Activated naive CD4-positive, alpha-beta T cell treated with Interleukin-2 at 50 U/mL for 16 hours (primary cell): ENCODE results near the gene SYNM.
"Not testable (repeated sequence)": the region's sequence is repeated elsewhere in the genome, so short reads cannot be mapped to it uniquely, and the experiment has no call there.

Experiments
- DNase-seq: peaks from one replicate; pipeline ENCODE4 v3.0.0-alpha.2; 2020

Gene SYNM

DNA sequence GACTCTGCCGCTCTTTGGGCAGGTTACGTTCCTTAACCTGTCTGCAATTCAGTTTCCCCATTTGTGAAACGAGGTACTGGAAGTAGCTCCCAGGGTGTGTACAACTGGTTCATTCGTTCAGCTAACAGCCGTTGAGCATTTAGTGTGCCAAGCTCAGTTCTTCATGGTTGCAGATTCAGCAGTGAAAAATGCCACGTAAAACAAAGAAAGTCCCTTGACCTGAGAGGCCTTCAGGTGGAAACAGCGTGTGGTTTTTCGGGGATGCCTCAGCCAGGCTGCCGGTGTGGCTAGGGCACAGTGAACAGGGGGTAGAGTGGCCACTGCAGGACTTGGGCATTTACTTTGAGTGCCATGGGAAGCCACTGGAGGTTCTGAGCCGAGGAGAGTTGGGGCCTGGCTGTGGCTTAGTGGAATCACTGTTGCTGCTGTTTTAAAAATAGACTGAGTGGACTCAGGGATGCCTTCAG, 4.7 kb downstream of the SYNM start:
- DNase-seq: no peak

DNA sequence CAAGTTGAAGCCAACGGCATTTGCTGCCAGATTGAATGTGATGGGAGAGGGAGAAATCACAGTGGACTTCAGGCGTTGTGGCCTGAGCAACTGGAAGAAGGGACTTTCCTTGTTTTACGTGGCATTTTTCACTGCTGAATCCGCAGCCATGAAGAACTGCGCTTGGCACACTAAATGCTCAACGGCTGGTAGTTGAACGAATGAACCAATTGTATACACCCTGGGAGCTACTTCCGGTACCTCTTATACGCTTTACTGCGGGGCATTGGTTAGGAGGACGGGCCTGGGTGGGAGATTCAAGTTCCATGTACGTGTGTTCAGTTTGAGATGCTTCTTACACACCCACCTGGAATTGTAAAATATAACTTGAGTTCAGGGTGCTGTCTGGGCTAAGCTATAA, 5.2 kb downstream of the SYNM start:
- DNase-seq: no peak

DNA sequence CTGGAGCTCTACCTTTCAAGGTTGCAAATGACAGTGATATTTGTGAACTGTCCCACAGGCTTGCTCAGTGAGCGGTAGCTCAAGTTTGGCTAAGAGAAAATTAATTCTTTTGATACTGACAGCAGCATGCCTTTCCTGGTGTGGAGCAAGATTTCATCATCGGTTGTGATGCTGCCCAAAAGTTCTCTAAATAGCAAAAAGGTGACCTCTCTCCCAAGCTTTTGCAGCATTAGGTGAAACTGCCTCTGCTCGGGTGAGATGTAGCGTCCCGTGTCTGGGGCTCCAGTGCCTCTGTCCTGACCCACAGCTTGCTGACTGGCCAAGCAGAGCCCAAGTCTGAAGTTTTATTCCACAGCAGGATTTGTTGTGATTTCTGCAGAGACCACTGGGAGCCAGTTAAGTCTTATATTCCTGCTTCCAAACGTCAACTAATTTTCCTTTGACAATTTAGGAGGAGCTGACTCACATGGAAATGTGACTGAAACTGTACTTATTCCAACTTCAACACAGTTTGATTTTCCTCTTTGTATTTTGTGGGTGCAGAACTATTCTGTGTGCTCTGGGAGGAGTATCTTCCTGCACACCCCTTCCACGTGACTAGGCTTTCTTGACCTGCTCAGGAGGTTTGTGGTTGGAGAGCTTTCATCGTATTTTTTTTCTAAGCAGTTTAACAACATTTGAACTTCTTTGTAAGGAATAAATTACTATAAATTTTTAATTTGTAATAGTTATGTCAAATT, 5.9 kb downstream of the SYNM start:
- no peak for DNase-seq

DNA sequence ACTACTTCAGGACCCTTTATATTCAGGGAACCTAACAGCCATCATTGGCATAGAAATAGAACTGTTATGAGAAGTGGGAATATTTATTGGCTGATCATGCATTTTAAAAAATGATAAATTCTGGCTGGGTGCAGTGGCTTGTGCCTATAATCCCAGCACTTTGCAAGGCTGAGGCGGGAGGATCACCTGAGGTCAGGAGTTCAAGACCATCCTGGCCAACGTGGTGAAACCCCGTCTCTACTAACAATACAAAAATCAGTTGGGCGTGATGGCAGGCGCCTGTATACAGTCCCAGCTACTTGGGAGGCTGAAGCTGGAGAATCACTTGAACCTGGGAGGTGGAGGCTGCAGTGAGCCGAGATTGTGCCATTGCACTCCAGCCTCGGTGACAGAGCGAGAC, 6.8 kb downstream of the SYNM start:
- DNase-seq: not testable (repeated sequence)

DNA sequence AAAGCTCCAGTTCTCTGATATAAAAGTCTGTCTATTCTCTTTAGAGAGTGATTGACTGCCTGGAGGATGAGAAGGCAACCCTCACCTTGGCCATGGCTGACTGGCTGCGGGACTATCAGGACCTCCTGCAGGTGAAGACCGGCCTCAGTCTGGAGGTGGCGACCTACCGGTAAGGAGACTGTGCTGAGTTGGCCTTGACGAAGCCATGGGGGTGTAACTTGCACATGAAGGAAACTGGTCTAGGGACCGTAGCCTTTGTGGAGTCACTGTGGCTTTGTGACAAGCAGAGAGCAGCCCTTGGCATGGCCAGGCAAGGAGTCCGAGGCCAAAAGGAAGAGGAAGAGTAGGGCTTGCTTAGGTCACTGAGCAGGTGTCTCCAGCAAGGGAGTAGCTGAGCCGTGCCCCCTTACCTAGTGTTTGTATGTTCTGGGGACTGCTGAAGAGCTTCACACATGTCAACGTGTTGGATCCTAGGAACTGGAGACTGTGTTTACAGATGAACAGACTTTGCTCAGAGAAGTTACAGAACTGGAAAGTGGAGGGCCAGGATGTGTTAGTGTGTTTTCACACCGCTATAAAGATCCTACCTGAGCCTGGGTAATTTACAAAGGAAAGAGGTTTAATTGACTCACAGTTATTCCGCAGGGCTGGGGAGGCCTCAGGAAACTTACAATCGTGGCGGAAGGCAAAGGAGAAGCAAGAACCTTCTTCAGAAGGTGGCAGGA, 8.8 kb downstream of the SYNM start:
- DNase-seq: no peak

DNA sequence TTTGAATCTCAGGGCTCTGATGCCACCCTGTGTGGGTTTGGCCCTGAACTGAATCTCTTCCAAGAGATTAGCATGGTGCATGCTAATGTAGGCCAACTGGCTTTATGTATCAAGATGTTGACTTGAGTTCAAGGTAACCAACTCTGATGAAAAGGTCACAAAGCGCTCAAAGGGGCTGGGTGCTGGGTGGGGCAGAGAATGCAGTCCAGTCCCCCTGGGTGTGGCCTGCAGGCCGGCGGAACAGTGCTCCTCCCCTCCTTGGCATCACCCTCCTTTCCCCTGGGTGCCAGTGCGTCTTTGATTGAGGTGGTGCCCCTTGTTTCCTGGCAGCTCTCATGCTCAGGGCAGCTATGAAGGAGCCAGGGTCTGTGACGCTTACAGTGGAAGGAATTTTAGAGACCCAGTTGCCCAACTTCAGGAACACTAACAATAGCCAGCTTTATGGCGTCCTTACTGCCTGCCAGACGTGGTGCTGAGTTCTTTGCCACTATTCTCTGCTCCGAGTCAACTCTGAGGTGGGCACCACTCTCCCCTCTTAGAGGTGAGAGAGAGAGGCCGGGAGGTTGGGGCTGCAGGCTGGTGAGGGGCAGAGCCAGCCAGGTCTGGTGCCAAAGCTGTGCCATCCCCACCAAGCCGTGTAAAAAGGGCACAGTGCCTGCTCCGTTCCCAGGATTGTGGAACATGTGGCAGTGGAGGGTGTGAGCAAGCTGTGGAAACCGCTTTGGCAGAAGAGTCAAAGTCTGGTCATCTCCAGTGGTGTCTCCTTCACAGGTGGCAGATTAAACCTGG, 9.8 kb downstream of the SYNM start:
- DNase-seq: no peak

DNA sequence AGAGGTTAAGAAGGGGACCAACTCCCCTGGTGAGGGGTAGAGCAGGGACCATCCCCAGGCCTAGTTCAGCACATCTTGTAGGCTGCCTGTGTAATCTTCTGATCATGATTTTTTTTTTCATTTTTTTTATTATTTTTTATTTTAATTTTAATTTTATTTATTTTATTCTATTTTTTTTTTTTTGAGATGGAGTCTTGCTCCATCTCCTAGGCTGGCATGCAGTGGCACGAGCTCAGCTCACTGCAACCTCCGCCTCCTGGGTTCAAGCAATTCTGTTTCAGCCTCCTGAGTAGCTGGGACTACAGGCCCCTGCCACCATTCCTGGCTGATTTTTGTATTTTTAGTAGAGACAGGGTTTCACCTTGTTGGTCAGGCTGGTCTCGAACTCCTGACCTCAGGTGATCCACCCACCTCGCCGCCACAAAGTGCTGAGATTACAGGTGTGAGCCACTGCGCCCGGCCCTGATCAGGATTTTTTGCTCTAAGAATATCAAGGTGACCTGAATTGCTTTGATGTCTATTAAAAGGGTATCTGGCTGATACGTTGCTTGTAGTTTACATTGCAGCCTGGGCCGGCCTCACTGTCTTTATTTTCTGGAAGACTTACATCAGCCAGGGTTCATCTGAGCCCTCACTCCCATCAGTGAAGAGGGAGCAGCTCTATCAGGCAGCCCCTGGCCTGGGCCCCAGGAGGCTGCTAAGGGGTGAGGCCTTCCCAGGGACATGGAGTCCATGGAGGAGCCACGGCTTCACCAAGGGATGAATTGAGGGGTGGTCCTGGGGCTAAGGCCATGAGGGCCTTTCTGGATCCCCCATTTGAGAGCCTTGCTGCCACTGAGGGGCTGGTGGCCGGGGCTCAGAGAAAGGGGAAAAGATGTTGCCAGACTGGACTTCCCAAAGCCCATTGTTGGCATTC, 10.7 kb downstream of the SYNM start:
- no peak for DNase-seq

DNA sequence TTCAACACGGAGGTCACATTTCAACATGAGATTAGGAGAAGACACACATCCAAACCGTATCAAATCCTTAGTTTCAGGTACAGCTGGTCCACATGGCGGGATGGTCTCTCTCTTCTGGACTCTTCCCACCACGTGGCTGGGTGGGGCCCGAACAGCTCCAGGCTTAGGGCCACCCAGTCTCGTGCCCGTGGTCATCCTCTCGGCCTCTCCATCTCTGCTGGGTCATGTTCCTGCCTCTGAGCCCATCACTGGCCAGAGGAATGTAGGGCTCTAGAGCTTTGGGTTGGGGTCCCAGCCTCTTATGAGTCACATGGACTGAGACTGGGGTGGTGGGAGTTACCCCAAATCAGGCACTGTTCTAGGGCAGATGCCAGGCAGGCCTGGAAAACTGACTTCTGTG, 12.2 kb downstream of the SYNM start:
- DNase-seq: no peak

DNA sequence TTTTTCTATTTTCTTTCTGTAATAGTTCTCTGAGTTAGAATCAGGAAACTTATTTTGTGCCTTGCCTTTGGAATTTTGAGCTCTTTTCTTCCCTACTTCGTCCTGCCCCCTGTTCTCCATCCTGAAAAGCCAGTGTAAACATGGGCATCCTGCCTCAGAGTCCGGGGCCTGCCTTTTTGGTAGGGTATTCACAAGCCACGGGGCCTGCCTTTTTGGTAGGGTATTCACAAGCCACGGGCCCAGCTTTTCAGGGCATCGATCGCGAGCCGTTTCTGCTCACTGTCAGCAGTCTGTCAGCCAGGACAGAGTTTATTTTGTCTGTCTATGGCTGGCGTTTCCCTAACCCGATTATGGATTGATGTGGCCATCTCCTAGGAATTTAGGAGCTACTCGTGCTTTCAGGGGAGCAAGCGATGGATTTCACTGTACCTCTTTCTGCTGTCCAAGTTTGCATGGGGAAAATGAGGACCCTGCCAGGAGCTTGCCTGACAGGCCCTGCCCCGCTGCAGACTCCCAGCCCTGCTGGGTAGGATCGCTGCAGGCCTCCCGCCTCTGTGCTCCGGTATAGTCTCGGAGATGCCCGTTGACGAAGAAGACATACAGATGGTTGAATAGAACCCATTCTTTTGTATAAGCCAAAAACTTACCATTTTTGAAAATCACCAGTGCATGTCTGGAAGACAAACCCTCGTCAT, 12.8 kb downstream of the SYNM start:
- DNase-seq: no peak

DNA sequence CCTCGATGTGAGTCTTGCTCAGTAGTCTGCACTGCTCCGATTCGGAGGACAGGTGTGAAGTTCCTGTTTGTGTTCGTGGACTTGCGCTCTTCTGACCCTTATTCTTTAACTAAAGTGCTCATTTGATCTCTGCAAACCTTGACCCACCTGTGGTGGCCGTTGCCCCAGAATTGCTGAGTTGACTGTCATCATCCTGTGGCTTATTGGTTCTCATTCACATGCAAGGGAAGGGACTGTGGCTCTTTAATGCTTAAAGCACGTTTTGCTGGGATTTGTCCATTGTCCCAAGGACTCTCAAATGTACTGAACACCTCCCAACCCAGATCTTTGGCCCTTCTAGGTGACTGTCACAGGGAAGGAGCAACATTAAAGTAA, 13.4 kb downstream of the SYNM start:
- no peak for DNase-seq

DNA sequence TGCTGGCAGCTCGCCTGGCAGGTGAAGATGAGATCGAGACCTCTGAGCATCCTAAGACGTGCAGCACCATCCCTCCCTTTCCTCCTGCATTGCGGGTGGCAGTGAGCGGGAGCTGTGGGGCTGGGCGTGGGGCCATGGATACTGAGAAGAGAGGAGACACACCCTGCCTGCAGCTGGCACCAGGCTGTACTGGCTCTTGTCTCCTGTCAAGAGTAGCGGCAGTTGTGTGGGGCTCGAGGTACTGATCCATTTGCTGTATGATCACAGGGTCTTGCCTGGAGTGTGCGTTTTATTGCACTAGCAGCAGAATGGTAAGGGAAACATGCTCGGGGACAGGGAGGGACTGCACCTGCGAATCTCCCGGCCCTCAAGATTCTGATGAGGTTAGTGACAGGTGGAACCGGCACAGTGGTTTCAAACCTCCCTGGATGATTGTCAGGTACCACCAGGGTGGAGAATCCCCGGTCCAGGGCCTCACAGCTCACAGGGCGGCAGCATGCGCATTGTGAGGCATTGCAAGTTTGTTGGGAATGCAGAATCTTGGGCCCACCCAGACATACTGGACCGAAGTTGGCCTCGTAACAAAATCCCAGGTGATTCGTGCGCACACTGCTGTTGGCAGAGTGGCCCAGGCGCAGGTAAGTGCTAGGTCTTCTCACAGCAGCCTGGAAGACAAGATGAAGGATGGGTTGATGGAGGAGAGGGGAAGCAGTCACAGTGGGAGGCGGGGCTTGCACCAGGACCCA, 14.1 kb downstream of the SYNM start:
- no peak for DNase-seq

DNA sequence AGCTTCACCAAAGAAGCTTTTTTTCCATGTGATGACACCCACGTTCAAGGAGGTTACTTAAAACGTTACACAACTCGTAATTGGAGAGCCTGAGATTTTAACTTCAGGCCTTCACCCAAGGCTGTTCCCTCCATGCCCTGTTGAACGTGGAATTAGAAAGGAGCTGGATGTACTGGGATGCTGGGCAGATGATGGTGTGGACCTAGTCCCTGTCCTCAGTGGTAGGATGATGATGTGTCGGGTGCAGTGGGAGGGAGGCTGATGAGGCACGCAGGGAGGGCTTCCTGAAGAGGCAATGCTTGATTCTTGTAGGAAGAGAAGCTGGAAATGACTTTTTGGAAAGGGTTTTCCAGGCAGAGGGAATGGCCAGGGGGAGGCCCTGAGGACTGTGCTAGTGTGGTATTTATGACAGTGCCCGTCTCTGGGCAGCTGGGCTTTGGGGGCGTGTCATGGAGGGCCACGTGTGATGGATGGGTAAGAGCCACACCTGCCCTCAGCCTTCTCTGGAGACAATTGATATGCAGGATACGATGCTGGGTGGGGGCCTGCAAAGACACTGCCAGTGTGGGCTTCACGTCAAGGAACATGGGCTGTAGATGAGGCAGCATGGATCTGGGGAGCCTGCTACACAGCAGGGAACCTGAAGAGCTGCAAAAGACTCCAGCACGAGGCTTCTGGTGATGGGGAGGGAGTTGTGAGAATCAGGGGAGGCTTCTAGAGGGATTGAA, 15.3 kb downstream of the SYNM start:
- DNase-seq: no peak

DNA sequence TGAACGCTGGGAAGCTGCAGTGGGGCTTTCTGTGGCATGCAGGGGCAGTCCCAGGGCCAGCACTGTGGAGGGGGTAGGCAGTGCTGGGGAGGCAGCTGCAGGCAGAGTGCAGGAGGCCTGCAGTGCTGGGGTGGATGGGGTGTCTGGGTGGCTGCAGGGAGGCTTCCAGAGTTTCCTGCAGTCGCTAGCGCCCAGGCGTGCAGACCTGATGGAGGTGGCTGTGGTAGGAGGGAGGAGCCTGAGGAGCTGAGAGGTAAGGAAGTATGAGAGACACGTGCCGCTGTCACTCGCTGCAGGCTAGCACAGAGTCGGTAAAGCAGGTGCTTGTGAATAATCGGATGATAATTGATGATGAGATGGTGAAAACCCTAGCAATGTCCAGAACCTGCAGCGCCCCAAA, 16.3 kb downstream of the SYNM start:
- DNase-seq: no peak

DNA sequence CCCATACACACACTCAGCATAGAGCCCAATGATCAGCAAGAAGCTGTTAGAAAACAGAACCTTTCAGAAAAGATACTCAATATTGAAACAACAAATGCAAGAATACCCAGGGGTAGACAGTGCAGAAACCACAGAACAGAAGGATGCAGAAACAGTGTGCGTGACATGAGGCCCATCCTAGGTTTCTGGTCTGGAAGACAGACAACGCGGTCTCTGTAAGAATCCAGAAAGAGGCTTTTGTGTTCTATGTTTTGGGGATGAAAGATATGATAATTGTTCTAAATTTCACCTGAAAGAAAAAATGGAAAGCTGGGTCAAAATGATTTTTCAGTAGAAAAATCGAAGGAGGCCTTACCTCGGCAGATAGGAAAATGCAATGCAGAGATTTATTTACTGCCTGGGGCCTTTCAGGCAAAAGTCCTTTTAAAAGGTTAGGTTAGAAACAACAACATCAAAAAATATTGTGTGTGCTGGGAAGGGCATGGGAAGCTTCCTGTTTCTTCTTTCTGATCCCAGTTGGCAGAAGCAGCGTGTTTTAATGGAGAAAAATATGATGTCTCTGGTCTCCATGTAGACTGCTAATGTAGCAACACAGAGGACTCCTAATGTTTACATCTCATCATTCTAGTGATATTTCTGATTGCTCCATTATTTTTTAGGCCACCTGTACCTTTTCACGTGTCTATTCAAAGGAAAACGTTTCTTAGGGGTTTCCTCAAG, 17.0 kb downstream of the SYNM start:
- no peak for DNase-seq

DNA sequence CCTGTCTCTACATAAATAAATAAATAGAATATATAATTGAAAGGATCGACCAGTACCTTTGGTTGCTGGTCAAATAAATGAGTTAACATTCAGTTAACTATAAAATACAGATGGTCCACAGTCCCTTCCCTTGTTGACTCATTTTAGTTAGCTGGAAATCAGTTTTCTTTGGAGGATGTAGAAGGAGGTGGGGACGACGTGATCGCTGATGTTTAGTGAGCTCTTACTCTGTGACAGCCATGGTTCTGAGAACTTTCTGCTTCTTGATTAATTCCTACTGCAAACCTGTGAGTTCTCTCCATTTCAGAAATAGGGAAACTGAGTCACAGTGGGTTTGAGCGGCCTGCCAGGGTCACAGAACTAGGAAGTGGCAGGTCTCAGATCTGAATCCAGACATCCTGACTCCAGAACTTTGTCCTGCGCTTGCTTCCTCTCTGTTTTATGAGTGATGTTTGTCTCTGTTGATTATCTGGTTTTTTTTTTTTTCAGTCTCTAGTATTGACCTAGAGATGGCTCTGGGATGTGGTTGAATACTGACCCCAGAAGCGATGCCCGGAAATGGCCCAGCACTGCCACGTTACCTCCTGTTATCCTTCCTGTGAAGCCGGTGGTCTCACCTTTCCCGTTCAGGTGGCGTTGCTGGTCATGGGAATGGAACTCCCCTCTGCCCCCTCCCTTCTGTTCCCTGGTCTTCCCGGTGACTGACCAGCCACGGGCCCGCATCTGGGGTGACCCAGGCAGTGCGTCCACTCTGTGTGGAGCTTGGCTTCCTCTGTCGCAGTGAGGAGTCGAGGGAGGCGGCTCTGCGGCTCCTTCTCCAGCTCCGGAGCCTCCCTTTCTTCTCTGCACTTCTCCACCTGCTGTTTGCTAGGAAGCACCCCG, 18.2 kb downstream of the SYNM start:
- no peak for DNase-seq

DNA sequence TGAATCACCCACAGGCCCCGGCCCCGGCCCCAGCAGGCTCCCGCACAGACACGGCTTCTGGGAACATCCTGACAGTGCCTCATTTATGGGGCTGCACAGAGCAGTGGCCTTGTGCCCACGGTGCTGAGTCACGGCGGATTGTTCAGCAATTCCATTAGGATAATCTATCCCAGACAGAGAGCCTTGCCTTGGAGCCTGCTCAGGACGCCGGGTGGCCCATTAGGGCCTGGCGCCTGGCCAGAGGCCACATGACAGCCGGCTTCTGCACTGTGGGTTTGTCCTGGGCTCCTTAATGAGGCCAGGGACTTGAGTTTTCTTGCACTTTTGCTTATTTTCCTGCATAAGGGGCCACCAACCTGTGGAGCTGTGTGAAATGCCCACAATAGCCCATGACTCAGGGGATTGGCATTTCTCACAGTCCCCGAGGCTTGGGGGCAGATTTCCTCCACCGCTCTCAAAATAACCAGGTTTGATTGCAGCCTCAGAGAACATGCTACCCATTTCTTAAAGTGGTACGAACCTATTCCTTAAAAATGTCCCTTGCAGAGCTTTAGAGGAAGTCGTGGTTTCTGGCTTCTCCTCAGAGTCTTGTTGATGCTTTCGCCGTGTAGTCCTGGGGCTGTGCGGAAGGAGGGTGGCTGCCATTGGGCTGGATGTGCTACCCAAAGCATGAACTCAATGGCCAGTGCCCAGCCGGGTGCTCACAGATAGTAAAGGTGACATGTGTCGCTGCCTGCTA, 19.0 kb downstream of the SYNM start:
- no peak for DNase-seq

DNA sequence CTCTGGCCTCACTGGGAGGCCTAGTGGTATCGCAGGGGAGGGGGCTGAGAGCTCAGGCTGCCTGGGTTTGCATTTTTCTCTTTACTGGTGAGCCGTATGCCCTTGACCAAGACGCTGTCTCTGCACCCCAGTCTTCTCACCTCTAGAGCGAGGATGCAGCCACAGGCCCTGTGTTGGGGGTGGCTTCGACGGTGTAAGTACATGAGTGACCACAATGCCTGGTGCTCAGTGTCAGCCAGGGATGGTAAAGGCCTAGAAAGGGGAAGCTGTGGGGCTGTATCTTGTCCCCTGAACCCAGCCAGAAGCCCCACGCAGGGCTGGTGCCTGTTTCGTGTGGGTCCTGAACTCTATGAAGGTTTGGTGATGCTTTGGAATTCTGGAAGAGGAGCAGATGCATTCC, 19.8 kb downstream of the SYNM start:
- DNase-seq: no peak
